CD4-positive, alpha-beta T cell treated with Interleukin-15 for 4 hours (primary cell): Measurements from ENCODE around the gene SRGAP1.

Experiments used
- DNase-seq: peaks from one replicate; pipeline ENCODE4 v3.0.0-alpha.2; 2020; ENCODE audit warnings: low spot score

SRGAP1 gene

DNA sequence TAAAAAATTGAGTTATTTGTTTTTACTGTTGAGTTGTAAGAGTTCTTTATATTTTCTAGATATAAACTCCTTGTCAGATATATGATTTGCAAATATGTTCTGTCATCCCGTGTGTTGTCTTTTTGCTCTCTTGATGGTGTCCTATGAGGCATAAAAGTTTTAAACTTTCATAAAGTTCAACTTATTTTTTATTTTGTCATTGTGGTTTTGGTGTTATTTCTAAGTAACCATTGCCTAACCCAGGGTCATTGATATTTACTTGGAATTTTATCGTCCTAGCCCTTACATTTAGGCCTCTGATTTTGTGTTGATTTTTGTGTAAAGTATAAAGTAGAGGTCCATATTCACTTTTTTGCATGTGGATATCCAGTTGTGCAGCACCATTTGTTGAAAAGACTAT is 63.1 kb downstream of the SRGAP1 start:
- no peak for DNase-seq

DNA sequence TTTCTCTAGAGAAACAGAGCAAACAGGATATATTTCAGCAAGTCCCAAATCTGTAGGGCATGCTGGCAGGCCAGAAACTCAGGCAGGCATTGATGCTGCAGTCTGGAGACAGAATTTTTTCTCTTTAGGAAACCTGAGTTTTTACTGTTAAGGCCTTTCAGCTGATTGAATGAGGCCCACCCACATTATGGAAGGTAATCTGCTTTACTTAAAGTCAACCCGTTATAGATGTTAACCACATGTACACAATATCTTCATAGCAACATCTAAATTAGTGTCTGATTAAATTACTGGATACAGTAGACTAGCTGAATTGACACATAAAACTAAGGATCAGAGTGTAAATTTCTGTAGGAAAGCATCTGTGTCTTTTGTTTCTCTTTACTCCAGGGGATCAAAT is 65.2 kb downstream of the SRGAP1 start:
- DNase-seq, result no peak

DNA sequence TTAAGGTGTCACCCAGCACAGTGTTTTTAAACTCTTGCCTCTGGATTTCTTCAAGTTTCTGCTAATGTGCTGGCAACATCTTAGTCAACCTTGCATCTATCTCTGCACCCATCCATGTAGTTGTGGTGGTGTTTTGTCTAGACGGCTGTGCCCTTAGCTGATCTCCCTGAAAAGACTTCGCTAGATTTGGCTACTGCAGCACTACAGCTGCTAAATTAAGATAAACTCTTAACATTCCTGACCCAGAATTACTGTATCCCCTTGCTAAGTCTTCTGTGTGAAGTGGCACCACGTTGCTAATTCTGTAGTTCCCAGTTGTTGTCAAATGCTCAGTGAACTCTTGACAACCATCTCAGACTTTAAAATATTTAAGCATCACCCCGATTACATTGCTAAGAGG is 66.8 kb downstream of the SRGAP1 start:
- no peak for DNase-seq

DNA sequence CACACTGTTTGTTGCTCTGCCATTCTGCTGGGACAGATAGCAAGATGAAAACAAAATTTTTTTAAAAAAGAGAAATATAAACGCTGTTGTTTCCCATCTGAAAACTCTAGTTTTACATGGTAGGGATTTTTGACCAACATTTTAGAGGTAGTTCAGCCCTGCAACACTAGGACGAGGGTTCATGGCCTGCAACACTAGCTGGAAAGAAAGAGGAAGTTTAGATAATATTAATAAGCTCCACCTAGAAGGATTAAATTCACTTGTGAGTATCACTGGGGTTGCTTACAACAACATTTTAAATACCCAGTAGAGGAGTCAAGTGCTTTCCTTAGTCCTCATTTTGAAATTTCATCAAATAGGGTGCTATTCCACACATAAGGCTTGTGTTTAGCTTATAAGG is 68.2 kb downstream of the SRGAP1 start:
- DNase-seq, result no peak

DNA sequence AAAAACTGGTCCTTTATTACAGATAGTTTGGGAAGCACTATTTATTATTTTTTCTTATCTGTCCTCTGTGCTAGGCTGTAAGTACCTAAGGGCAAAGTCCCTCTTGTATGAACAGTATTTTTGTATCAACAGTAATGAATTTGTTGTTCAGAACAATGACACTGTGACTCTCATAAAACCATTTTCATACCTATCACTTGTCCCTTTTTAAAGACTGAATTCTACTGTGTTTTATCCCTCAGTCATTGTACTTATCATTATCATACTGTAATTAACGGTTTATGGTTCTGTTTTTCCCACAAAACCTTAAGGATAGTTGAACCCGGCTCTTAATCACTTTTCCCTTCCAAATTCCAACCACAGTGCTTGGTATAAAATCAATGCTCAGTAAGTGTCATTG is 69.4 kb downstream of the SRGAP1 start:
- DNase-seq, result no peak

DNA sequence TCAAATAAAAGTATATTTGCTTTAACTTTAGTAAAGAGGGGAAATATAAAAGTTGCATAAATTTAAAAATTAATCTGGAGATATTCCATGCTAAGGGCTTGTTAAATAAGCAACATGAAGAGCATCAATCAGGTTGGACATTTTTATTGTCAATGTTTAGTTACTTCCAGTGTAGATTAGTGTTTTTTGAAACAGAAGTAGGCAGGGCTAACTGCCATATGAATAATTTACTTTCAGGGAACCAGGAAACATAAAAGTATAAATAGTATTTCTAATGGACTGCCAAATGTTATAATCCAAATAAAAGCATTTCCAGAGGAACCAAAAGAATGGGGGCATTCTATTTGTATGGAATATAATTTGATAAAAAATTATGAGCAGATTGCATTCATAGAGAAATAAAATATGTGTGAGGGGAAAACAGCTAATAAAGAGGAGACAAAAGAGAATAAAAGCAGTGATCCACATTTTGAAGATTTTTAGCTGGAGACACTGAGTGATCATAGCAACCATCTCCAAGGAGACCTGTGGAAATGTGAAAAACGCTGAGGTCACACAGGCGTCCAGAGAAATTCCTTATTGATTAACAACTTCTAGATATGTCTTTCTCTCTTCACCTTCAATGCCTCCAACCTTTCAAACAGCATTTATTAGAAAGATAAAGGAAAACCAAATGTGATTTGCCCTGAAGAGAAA is 70.8 kb downstream of the SRGAP1 start:
- no peak for DNase-seq

DNA sequence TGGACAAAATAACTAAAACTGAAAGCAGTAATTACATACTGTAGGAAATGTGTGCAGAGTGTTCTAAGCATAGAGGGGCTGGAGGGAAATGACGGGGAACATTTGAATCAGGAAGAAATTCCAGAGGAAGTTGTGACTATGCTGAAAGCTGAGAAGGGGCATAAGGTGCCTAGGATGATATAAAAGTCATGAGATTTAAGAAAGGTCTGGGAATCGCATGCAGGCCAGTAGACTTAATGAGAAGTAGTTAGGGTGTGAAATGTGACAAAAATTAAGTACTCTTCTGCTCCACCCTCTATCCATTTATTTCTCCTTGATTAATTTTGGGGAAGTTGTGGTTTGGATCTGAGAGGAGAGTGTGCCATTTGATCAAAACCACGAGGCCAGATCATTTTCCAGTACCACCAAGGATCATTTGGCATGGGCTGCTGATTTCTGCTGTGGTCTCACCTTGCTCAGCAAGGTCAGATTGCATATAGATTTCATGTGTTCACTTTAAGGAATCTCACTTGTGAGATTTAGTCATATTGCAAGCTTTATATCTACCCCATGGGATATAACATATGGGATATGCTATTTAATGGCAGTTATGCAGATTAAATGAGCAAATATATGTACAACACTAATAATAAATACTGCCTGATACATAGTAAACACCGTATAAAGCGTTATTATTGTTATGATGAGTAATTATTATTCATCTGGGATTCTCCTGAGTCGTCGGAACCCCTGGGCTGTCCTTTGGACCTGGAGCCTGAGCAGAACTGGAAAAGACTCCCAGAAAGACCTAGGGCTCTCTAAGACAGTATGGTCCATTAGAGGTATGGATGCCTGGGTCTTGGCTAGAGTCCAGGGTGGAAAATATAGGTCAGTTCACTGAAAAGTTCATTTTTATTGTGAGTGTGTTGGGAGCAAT is 72.3 kb downstream of the SRGAP1 start:
- no peak for DNase-seq

DNA sequence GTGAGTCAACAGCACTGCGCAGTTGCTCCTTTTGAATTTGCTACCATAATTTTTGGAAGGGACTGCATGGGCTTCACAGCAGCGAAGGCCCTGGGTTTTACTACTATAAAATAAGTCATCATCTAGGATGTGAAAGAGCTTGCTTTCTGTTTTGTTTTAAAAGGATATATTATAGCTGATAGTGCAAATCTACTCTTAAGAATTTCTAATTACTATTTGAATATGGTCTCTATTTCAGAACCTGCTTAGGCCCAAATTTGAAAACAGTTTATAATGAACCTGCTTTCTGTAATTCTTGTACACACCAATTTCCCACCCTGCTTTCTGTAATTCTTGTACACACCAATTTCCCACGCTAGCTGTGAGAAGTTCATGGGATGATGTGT is 73.0 kb downstream of the SRGAP1 start:
- DNase-seq, result no peak

DNA sequence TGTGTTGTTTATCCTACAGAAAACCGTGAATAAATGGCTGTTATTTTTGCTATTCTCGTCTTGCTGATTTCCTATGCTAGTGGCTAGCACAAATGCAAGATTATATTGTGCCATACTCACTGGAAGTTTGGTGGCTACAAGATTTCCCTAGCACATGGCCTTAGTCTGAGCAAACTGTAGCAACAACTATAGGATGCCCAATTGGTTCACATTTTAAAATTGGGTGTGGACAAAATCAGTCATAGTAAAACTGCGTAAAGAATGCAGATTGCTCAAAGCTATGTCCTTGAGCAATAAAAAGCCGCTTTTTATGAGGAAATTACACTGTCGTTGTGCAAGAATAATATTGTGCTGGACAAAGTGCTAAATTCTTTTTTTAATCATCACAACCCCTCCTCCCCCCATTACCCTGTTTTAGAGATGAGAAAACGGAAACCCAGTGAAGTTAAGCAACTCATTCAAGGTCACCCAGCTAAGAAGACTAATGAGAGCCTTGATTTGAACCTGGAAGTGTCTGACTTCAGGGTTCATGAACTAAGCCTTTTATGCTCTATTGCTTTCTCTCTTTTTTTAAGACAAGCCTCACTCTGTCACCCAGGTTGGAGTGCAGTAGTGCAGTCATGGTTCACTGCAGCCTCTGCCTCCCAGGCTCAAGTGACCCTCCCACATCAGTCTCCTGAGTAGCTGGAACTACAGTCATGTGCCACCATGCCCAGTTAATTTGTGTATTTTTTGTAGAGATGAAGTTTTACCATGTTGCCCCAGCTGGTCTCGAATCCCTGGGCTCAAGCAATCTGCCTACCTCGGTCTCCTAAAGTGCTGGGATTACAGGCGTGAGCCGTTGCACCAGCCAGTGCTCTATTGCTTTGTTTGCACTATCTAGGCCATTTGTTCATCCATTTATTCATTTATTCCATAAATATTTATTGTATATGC is 73.6 kb downstream of the SRGAP1 start:
- DNase-seq, result no peak

DNA sequence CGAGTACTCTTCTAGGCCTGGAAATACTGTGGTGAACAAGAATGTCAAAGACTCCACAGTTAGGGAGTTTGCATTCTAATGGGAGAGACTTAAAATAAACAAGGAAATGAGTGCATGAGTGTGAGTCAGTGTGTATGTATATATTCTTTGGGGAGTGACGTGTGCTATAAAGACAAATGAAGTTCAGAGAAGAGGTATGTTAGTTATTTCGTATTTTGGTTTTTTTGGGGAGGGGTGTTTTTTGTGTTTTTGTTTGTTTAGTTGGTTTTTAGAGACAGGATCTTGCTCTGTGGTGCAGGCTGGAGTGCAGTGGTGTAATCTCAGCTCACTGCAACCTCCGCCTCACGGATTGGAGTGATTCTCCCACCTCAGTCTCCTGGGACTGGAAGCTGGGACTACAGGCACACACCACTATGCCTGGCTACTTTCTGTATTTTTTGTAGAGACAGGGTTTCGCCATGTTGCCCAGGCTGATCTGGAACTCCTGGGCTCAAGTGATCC is 74.3 kb downstream of the SRGAP1 start:
- DNase-seq, result no peak

DNA sequence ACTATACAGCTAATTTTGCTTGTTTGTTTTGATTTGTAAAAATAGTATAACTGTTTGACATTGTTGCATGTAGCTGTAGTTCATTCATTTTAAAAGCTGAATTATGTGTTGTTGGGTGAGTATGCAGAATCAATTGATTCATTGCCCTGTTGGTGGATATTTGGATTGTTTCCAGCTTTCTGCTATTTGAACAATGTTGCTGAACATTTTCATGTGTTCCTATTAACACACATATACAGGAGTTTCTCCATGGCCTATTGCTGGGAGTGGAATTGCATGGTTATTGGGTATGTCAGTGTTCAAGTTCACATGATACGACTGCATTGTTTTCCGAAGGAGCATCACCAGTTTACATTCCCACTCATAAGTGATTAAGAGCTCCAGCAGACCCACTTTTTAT is 75.3 kb downstream of the SRGAP1 start:
- no peak for DNase-seq

DNA sequence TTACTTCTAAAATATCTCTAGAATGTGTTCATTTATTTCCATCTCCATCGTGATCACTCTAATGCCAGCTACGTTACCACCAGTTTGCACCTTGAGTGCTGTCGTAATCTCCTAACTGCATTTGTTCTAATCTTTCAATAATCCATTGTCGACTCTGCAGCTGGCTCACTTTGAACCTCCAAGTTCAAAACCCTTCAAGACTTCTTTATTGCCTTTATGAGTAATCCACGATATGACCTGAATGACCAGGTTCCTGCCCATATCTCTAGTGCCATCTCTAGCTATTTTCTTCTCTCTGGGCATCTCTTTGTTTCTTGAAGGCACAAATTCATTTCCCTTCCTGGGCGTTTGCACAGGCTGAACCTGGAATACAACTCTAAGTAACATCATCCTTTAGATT is 76.7 kb downstream of the SRGAP1 start:
- no peak for DNase-seq

DNA sequence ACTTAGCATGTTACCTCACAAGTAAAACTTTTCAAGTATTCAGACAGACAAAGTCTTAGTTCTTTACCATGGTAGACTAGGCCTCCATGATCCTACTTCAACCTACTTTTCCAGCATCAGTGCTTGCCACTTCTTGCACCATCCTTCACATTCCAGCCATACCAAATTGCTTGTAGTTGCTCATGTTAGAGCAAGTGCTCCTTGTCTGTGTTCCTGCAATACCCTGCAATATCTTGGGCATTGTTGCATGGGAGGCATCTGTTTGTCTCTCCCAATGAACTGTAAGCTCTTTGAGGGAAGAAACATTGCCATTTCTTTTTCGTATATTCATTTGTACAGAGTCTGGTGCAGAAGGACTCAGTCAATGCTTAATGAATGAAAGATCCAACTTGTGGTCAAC is 78.0 kb downstream of the SRGAP1 start:
- DNase-seq, result no peak

DNA sequence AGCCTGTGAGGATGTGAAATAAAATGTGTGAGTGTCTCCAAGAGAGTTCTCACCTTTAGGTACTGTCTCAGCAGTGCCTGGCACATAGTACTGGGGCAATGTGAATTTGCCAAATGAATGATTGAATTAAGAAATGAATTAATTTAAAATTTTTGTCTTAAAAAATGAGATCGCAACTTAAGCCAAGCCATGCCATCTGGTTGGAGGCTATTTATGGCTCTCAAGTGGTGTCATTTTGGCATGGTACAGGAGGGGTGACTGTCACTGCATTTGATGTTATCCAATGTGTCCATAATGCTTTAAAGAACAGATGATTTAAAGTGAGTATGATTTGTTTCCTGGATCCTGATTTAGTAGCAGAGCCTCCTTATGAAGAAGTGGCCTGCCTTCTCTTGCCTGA is 80.3 kb downstream of the SRGAP1 start:
- no peak for DNase-seq

DNA sequence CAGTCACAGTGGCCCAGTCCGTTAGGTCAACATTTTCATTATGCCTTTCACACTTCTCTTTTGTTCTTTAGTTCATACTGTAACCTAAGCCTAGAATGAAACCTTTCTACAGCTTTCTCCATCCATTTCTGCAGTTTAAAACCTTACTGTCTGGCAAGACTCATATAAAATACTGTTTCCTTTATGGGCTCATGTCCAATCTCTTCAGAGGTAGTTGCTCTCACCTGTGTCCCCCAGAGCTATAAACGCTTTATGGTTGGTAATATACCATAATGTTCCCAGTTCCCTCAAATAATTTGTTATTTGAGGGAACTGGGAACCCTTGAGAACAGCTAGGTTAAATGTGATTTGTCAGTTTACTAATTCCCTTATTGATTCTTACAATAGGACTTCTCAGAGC is 83.0 kb downstream of the SRGAP1 start:
- DNase-seq, result no peak

DNA sequence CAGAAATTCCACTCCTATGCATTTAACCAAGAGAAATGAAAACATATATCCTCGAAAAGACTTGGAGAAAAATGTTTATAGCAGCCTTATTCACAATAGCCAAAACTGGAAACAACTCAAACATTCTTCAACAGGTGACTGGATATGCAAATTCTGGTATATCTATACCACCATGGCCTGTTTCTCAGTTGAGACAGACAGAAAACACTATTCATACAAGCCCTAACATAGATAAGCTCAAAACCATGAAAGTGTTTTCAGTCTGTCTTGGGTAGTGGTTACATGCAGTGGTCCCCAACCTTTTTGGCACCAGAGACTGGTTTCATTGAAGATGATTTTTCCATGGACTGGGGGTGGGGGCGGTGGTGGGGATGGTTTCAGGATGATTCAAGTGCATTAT is 83.8 kb downstream of the SRGAP1 start:
- DNase-seq, result no peak

DNA sequence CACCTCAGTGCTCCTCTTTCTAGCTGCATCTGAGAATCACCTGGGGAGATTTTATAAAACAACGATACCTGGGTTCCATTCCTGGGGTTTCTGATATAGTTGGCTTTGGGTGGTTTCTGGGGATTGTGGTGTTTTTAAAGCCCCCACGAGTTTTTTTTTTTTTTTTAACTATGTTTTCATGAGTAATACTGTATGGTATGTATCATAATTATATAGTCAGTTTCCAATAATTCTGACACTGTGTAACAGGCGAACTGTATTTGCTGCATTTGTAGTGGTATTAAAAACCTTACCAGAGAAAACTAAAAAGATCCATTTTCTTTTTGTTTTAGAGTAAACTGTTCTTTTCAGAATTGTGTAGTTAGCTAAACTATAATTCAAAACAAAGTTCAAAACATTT is 84.9 kb downstream of the SRGAP1 start:
- DNase-seq, result no peak

DNA sequence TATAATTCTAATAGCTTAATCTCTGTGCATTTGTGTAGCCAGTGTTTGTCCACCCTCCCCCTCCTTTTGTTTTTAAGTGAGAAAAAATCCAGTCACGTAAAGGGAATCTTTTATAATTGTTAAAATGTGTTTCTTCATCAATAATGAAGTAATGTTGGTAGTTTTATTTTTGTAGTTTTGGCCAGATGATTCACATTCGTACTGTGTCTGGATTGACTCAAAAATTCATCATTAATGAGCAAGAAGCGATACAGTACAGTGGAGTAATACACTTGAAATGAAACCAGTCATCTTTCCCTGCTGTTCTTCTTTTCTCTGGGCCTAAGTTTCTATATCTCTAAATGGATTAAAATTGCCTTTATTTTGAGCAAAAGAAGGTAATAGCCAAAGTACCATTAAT is 86.5 kb downstream of the SRGAP1 start:
- no peak for DNase-seq

DNA sequence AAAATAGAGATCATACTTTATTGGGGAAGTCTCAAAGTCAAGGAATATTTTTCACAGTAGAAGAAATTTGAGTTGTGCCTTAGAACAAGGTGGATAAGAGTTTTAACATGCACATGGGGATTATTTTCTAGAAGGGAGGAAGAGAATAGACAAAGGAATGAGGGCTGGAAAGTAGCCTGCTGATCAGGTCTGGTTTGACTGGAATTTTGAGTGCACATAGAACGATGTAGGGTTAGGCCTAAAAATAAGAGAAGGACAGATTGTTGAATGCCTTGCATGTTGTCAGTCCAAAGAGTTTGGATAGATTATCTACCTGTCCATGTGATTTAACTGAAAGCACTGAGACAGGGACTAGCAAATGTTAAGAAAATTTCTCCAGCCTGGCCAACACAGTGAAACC is 87.2 kb downstream of the SRGAP1 start:
- DNase-seq, result no peak

DNA sequence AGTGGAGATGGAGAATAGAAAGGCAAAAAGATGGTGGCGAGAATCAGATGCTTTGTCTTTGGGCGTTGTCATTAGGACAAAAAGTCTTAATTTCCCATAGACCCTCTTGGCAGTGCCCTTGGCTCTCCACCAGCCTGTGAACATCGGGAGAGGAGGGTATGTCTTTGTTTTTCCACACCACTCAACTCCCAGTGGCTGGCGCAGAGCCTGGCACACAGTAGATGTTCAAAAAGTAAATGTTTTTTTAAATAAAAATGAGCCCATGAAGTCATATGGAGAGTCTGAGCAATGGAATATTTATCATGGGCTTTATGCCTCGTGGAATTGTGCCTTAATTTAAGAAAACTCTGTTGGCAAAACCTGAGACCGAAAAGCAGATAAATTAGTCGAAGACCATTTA is 90.4 kb downstream of the SRGAP1 start:
- no peak for DNase-seq

DNA sequence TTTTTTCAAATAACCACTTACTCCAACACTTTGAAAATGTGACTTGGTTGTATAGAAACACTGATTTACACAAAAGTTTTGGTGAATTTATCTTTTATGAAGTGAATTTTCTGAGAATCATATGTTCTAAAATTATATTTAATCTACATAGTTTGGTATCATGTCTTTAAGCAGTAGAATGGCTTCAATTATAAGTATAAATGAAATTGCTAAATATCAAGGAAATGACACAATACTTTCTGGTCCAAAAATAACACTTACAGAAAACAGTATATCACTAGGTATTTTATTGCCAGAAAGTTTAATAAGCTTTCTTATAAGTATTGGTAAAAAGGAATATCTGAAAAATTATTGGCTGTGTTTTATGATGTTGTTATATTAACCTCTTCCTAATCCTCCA is 90.9 kb downstream of the SRGAP1 start:
- DNase-seq, result no peak
